K562 (cell line): Measurements from ENCODE around the gene KIF1A. TPM values are rescaled to one million over a fixed set of nuclear protein-coding genes. Genes with fewer than 3 reads are reported as not detected.

Experiments used
- ATAC-seq: fragments of 200-7000 bp; cut with Tn5 transposase; 3 replicates; pipeline ENCODE4 v1.9.1; 2020; ENCODE audit warnings: moderate library complexity
- BruUV-seq: library from RNA; stranded (reverse); fragments of 400-500 nt; replicated peaks from 2 replicates; lab custom pipeline; 2021; lab: Mats Ljungman, UMichigan
- CTCF ChIA-PET: fragments of 300-600 bp; formaldehyde crosslinking; extraction: SDS; loops from one replicate; lab custom pipeline; 2021; ENCODE audit warnings: low intra/inter-chr PET ratio; lab: Yijun Ruan, JAX
- POLR2A ChIA-PET: fragments of 300-600, 350-650 bp; sonication (Branson Sonifier 250); formaldehyde crosslinking; extraction: SDS; loops from one replicate; lab custom pipeline; 2021; ENCODE audit warnings: antibody characterized with exemption, inconsistent platforms; lab: Yijun Ruan, JAX
- DNase-seq, 4 experiments: peaks; one replicate each; pipeline versions ENCODE4 v3.0.0 to v3.0.0-alpha.2; 2011 to 2018; ENCODE audit warnings: low spot score in 3 of 4, mixed read lengths in 3 of 4; ENCODE audit errors: extremely low read depth in 1 of 4
- FAIRE-seq: peaks from 2 replicates; lab custom pipeline; 2011; peaks lifted over from hg19 to GRCh38; lab: Jason Lieb, UNC
- H2AFZ ChIP-seq: 2 replicates; pipeline ENCODE4 v1.6.0; 2011; ENCODE audit warnings: low read depth, low read length, control low read depth, inconsistent platforms
- H3K27ac ChIP-seq: fragments of 200-600 bp; 3 replicates; pipeline ENCODE4 v1.8.0; 2011; ENCODE audit warnings: low read depth, mild to moderate bottlenecking, control low read depth, inconsistent platforms, low read length, moderate library complexity, mixed read lengths; ENCODE audit errors: extremely low read depth
- H3K27me3 ChIP-seq, 2 experiments: fragments of 300-600 bp in 1 of 2; 2 replicates in 1 of 2; 3 replicates in 1 of 2; pipeline versions ENCODE4 v1.6.0 to v1.8.0; 2011; ENCODE audit warnings: inconsistent platforms in 2 of 2, low read length in 2 of 2, mild to moderate bottlenecking in 1 of 2, mixed read lengths in 1 of 2, moderate library complexity in 1 of 2; ENCODE audit not compliant: control insufficient read depth in 2 of 2, insufficient read depth in 2 of 2
- H3K36me3 ChIP-seq: fragments of 300-600 bp; 3 replicates; pipeline ENCODE4 v1.8.0; 2011; ENCODE audit warnings: mild to moderate bottlenecking, low read length, inconsistent platforms; ENCODE audit not compliant: control insufficient read depth, insufficient read depth
- H3K4me1 ChIP-seq, 2 experiments: fragments of 200-600 bp in 1 of 2; replicated peaks in 1 of 2; 2 replicates in 1 of 2; 3 replicates in 1 of 2; pipeline versions ENCODE4 v1.5.1 to v1.8.0; 2011; ENCODE audit warnings: inconsistent platforms in 2 of 2, low read length in 2 of 2, mild to moderate bottlenecking in 1 of 2, mixed read lengths in 1 of 2, moderate library complexity in 1 of 2; ENCODE audit not compliant: control insufficient read depth in 2 of 2, insufficient read depth in 2 of 2
- H3K4me2 ChIP-seq: 2 replicates; pipeline ENCODE4 v1.6.1; 2011; ENCODE audit warnings: low read length, control low read depth, inconsistent platforms, mixed read lengths; ENCODE audit not compliant: insufficient read depth
- H3K4me3 ChIP-seq: fragments of 200-600 bp; sonication (generic), shearing (Covaris generic); 2 replicates; pipeline ENCODE4 v1.5.1; 2016; ENCODE audit warnings: control low read depth, inconsistent platforms
- H3K79me2 ChIP-seq: fragments of 200-600 bp; 3 replicates; pipeline ENCODE4 v1.8.0; 2011; ENCODE audit warnings: low read length, inconsistent platforms; ENCODE audit not compliant: control insufficient read depth, insufficient read depth
- H3K9ac ChIP-seq, 2 experiments: 2 replicates each; pipeline versions ENCODE4 v1.6.0 to v1.6.1; 2011; ENCODE audit warnings: low read depth in 2 of 2, low read length in 2 of 2, control low read depth in 1 of 2, inconsistent platforms in 1 of 2, mild to moderate bottlenecking in 1 of 2, mixed read lengths in 1 of 2; ENCODE audit not compliant: insufficient read depth in 1 of 2
- H3K9me1 ChIP-seq: one replicate; pipeline ENCODE4 v1.6.0; 2011; ENCODE audit warnings: inconsistent platforms, mild to moderate bottlenecking, low read length, moderate library complexity; ENCODE audit not compliant: control insufficient read depth, insufficient read depth
- H3K9me3 ChIP-seq: replicated peaks from 2 replicates; pipeline ENCODE4 v1.5.1; 2011; ENCODE audit warnings: low read depth, low read length, inconsistent platforms; ENCODE audit not compliant: control insufficient read depth, insufficient read depth
- H4K20me1 ChIP-seq: replicated peaks from 2 replicates; pipeline ENCODE4 v1.6.1; 2011; ENCODE audit warnings: low read length, inconsistent platforms, mixed read lengths; ENCODE audit not compliant: control insufficient read depth, insufficient read depth
- ARID3A ChIP-seq: IDR thresholded peaks from 2 replicates; pipeline ENCODE4 v1.6.1; 2012; ENCODE audit warnings: low read depth, low read length, improper control_type of control experiment, borderline replicate concordance
- BMI1 ChIP-seq: fragments of 150-350 bp; IDR thresholded peaks from 2 replicates; pipeline ENCODE4 v1.6.1; 2014; ENCODE audit warnings: low read length
- BRF2 ChIP-seq: IDR thresholded peaks from 3 replicates; pipeline ENCODE4 v1.6.1; 2011; ENCODE audit warnings: borderline replicate concordance, mild to moderate bottlenecking; ENCODE audit not compliant: insufficient read length, insufficient read depth
- CUX1 ChIP-seq: fragments of 200-800 bp; sonication (Bioruptor generic); IDR thresholded peaks from 2 replicates; pipeline ENCODE4 v1.6.1; 2016; ENCODE audit warnings: missing genetic modification characterization, missing compliant biosample characterization
- GABPA ChIP-seq: fragments of 200-800 bp; sonication (Bioruptor generic); conservative IDR thresholded peaks from 2 replicates; pipeline ENCODE4 v1.6.1; 2016; ENCODE audit warnings: low read depth, missing genetic modification characterization, missing compliant biosample characterization
- NCOA2 ChIP-seq, 2 experiments: fragments of 450-650 bp; IDR thresholded peaks; 2 replicates each; pipeline ENCODE4 v1.6.1; 2018; ENCODE audit warnings: mild to moderate bottlenecking in 2 of 2, moderate library complexity in 1 of 2; ENCODE audit not compliant: partially characterized antibody in 2 of 2
- NCOA4 ChIP-seq: fragments of 450-650 bp; IDR thresholded peaks from 2 replicates; pipeline ENCODE4 v1.6.1; 2018; ENCODE audit warnings: mild to moderate bottlenecking; ENCODE audit not compliant: partially characterized antibody
- NR1H2 ChIP-seq: sonication (generic); formaldehyde crosslinking; IDR thresholded peaks from 2 replicates; pipeline ENCODE4 v1.4.0; 2020; ENCODE audit warnings: mild to moderate bottlenecking, missing genetic modification reagents
- RFX1 ChIP-seq: fragments of 450-650 bp; IDR thresholded peaks from 2 replicates; pipeline ENCODE4 v1.6.1; 2016; ENCODE audit warnings: mild to moderate bottlenecking, moderate library complexity
- SMARCA4 ChIP-seq: fragments of 450-650 bp; IDR thresholded peaks from 2 replicates; pipeline ENCODE4 v1.6.1; 2016
- SRSF3 ChIP-seq: fragments of 200-400 bp; formaldehyde crosslinking; IDR thresholded peaks from 2 replicates; pipeline ENCODE4 v1.6.1; 2016; ENCODE audit warnings: mild to moderate bottlenecking, low read length, moderate library complexity; ENCODE audit not compliant: insufficient read depth
- TAF9B ChIP-seq: fragments of 450-650 bp; IDR thresholded peaks from 2 replicates; pipeline ENCODE4 v1.6.1; 2018; ENCODE audit warnings: mild to moderate bottlenecking; ENCODE audit not compliant: partially characterized antibody
- ZNF174 ChIP-seq: fragments of 250-450 bp; sonication (Bioruptor Pico); IDR thresholded peaks from 2 replicates; pipeline ENCODE4 v1.4.0; 2020; ENCODE audit warnings: mild to moderate bottlenecking
- ZNF347 ChIP-seq: fragments of 450-650 bp; formaldehyde crosslinking; IDR thresholded peaks from 2 replicates; pipeline ENCODE4 v1.4.0; 2020; ENCODE audit warnings: low read depth, mild to moderate bottlenecking, moderate library complexity
- WGBS: fragments of 100-300 bp; shearing (Covaris generic); methylation state at CpG from one replicate; pipeline ENCODE4 v1.1.6; 2016; ENCODE audit warnings: low coverage, mixed read lengths; ENCODE audit not compliant: insufficient coverage; ENCODE audit errors: missing lambda C conversion rate; 5-methylcytosine and 5-hydroxymethylcytosine counted together
- in situ Hi-C: fragments of 300-500 bp; cut with MboI; formaldehyde crosslinking; loops from 4 replicates; pipeline ENCODE4 v1.15.0; 2018; ENCODE audit warnings: inconsistent platforms, mixed read lengths
- intact Hi-C: fragments of 100-400 bp; cut with micrococcal nuclease; formaldehyde crosslinking; loops from 2 replicates; pipeline ENCODE4 v1.14.2; 2022
- polyA plus RNA-seq, 8 experiments: library from polyadenylated mRNA; depleted of rRNA in 4 of 8; stranded (reverse) in 5 of 8; unstranded in 3 of 8; fragments of >200 nt; fragmentation: Nextera tagmentation in 2 of 8; fragmentation: Illumina TruSeq in 1 of 8; extraction: Ambion mirVana in 2 of 8; extraction: Trizol in 1 of 8; gene quantifications; 2 replicates each; pipeline versions ENCODE4 v1.2.1 to v1.2.3, GENCODE V29; 2011 to 2014; ENCODE audit warnings: inconsistent platforms in 1 of 8, missing spikeins in 1 of 8
- total RNA-seq, 7 experiments: library from RNA; depleted of rRNA in 6 of 7; stranded (reverse); fragments of >200 nt in 6 of 7; fragmentation: Illumina TruSeq in 2 of 7; extraction: Trizol in 2 of 7; gene quantifications; 2 replicates each; pipeline versions ENCODE4 v1.2.1 to v1.2.3, GENCODE V29; 2011 to 2021; ENCODE audit warnings: low replicate concordance in 1 of 7

Gene KIF1A
- total and polyA plus RNA-seq, 9 of the 15 experiments (the other 6 are each of a cell fraction or from before 2014, with no cell fraction given) = 0.07 to 1.4 (median 0.45) TPM; not detected in 2

GRCh38 chr2:240831594-240832204 is 11.7 kb upstream of the KIF1A start:
- DNase-seq = no peak
- Histone ChIP-seq H3K27me3 (peaks cover 3 to 21% of the 10 kb centered on the region in 2 experiments; a peak in 3 of 5 replicates), H3K36me3 (no peaks in the 10 kb centered on the region), H3K9me3 (no peaks in the 10 kb centered on the region), H2AFZ (peak overlapping the region; percentile 53; the same call in 1 of the 2 replicates), H3K4me2 (peak overlapping the region; percentile 39; the same call in 1 of the 2 replicates), H3K79me2 (no peaks in the 10 kb centered on the region), H3K4me3 (no peak overlapping the region), H3K27ac (no peak overlapping the region), H3K9me1 (no peaks in the 10 kb centered on the region), H4K20me1 (no peaks in the 10 kb centered on the region), H3K4me1 (peaks cover 0 to 7% of the 10 kb centered on the region in 2 experiments; a peak in 2 of 5 replicates), H3K9ac (no peak overlapping the region)
- CTCF ChIA-PET = no interaction called here
- no TSS peak for BruUV-seq
- whole genome bisulfite sequencing = 45% methylated on average over 11 of the region's 27 CpGs
- ATAC-seq = no peak
- POLR2A ChIA-PET = no interaction called here
- FAIRE-seq = no peak
- intact Hi-C loops (no loop called here), in situ Hi-C loops (no loop called here)
- TF ChIP-seq ZNF347 (CRISPR knock-in tag) (no peak), NCOA4 (no peak), SRSF3 (no peak), GABPA (tag) (no peak), NCOA2 (IDR thresholded peaks at IDR 0.05; ENCODE audit: partially characterized antibody in 2 of 2) (no peak), ARID3A (no peak), BRF2 (no peak), ZNF174 (no peak), BMI1 (no peak), SMARCA4 (no peak), CUX1 (CRISPR knock-in tag) (no peak), NR1H2 (CRISPR knock-in tag) (no peak), TAF9B (no peak), RFX1 (no peak)
